ENCODE data around the gene GHDC. TPM values are rescaled to one million over a fixed set of nuclear protein-coding genes. Genes with fewer than 3 reads are reported as not detected.
"Not testable (repeated sequence)": the region's sequence is repeated elsewhere in the genome, so short reads cannot be mapped to it uniquely, and the experiment has no call there.

The GHDC gene
- total RNA-seq, 2 experiments from 2014 or later = 22.0 to 23.1 TPM

DNA sequence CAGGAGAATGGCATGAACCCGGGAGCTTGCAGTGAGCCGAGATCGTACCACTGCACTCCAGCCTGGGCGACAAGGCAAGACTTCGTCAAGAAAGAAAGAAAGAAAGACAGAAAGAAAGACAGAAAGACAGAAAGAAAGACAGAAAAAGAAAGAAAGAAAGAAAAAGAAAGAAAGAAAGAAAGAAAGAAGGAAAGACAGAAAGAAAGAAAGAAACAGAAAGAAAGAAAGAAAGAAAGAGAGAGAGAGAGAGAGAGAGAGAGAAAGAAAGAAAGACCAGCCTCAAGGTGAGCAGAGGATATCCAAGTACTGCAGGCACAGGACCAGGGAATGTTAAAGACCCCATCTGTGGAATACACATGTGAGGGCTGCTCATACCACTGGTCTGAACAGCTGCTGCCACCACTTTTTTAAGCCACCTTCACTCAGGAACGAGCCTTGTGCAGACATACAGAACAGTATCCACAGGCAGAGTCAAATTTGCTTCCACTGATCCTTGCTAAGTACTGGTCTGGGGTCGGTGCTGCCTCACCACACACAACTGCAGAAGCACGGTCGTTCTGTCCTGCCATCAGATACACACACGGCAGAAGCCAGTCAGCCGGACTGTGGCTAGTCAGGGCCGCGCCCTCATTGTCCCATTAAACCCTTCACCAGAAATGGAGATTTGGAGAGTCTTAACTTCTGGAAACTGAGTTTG lies 47.2 kb downstream of the GHDC start:
- peaks cover 8% of the 10 kb centered on the region for H3K36me3 Mint-ChIP-seq
- DNase-seq (no peak), ATAC-seq (ENCODE audit: low read depth) (no peak)
- POLR2A ChIA-PET = no interaction called here
- H3K27ac Mint-ChIP-seq = no peak overlapping the region
- peaks cover 13% of the 10 kb centered on the region for H3K4me1 Mint-ChIP-seq
- H3K4me3 Mint-ChIP-seq = no peak overlapping the region
- H3K27me3 Mint-ChIP-seq = no peaks in the 10 kb centered on the region
- no peaks in the 10 kb centered on the region for H3K9me3 Mint-ChIP-seq

DNA sequence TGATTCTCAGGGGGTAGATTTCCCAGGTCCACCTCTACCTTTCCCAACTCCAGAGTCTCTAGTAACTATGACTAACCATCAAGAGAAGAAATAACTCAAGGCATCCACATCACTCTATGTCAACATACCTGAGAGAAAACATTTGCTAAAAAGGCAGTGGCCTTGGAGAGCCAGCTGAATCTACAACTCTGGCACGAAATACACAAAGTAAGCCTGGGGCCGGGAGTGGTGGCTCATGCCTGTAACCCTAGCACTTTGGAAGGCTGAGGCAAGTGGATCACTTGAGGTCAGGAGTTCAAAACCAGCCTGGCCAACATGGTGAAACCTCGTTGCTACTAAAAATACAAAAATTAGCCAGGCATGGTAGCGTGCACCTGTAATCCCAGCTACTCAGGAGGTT lies 51.2 kb downstream of the GHDC start:
- H3K27ac Mint-ChIP-seq; ATAC-seq (ENCODE audit: low read depth); H3K4me3 Mint-ChIP-seq; H3K27me3 Mint-ChIP-seq; H3K9me3 Mint-ChIP-seq; H3K4me1 Mint-ChIP-seq; DNase-seq; POLR2A ChIA-PET: not testable (repeated sequence)
- peaks cover 14% of the 10 kb centered on the region for H3K36me3 Mint-ChIP-seq

DNA sequence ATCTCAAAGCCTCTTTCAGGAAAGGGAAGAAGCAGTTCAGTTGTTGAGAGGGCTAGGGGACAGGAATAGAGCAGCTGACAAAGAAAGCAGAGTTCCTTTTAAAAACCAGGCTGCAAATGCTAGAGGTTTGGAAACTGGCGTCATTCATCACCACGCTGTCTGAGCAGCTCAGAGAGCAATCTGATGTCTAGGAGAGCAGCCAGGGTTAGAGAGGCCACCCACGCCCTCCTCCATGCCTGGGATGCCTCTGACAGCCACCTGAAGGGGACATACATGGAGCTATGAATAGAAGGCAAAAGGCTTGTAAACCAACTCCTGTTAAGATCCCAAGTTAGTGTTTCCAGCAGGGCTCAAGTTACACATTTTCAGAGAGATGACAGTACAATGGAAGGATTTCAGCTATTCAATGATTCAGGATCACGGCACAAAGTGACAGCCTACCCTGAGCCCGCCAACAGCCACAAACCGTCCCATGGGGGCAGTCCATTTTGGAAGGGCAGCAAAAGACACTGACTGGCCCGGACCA lies 51.9 kb downstream of the GHDC start:
- Mint-ChIP-seq H3K4me3 (no peak overlapping the region), H3K4me1 (peaks cover 5% of the 10 kb centered on the region), H3K36me3 (peaks cover 12% of the 10 kb centered on the region), H3K27me3 (no peaks in the 10 kb centered on the region), H3K9me3 (no peaks in the 10 kb centered on the region), H3K27ac (no peak overlapping the region)
- POLR2A ChIA-PET = interaction anchor here (0.6 kb wide), 1 partner anchor 152 kb away, joined by 3 read pairs; no protein-coding TSS in a partner anchor
- ATAC-seq (ENCODE audit: low read depth) = no peak
- DNase-seq = no peak

DNA sequence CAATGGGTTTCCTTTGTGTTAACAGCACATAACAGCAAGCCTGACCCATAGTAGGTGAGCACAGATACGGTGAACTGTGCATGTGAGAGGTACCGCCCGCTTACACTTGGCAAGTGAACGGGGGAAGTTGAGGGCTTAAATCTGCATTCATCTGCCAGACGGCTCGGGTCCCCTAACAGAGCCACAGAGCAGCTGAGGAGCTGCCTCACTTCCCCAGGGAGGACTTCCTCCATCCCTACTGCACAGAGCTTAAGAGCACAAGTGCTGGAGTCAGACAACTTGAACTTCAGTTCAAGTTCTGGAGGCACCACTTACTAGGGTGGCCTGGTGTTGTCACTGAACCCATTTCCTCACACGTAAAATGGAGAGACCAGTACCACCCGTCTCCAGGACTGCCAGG lies 52.9 kb downstream of the GHDC start:
- Mint-ChIP-seq H3K4me1 (peaks cover 6% of the 10 kb centered on the region), H3K27me3 (no peaks in the 10 kb centered on the region), H3K9me3 (no peaks in the 10 kb centered on the region), H3K27ac (no peak overlapping the region), H3K36me3 (peaks cover 15% of the 10 kb centered on the region), H3K4me3 (no peak overlapping the region)
- POLR2A ChIA-PET = no interaction called here
- DNase-seq = no peak
- ATAC-seq (ENCODE audit: low read depth) = no peak

DNA sequence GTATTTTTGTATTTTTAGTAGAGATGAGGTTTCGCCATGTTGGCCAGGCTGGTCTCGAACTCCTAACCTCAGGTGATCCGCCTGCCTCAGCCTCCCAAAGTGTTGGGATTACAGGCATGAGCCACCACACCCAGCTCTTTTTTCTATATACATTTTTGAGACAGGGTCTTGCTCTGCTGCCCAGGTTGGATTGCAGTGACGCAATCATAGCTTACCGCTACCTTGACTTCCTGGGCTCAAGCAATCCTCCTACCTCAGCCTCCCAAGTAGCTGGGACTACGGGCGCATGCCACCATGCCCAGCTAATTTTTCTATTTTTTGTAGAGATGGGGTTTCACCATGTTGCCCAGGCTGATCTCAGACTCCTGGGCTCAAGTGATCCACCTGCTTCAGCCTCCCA lies 53.6 kb downstream of the GHDC start:
- Mint-ChIP-seq H3K4me1 (peaks cover 13% of the 10 kb centered on the region), H3K36me3 (peaks cover 18% of the 10 kb centered on the region)
- H3K9me3 Mint-ChIP-seq; H3K27me3 Mint-ChIP-seq; ATAC-seq (ENCODE audit: low read depth); H3K4me3 Mint-ChIP-seq; H3K27ac Mint-ChIP-seq; DNase-seq: not testable (repeated sequence)
- POLR2A ChIA-PET = interaction anchor here (1.1 kb wide), 1 partner anchor 13 kb away, joined by 3 read pairs; no protein-coding TSS in a partner anchor

Other genes starting within 250 kb of the GHDC start
- 10 to 100 TPM; 75.8 to 83.0 TPM for gene CNP, start 227.7 kb downstream of the GHDC start, total RNA-seq
- 10 to 100 TPM; 86.7 to 93.7 TPM for gene DNAJC7, start 177.1 kb downstream of the GHDC start, total RNA-seq
- gene NKIRAS2, start 174.4 kb downstream of the GHDC start, total RNA-seq = 10 to 100 TPM; 19.8 to 27.2 TPM
- gene C17orf113, start 143.9 kb downstream of the GHDC start, total RNA-seq = under 1 TPM; 0.53 to 0.91 TPM
- gene ZNF385C, start 96.0 kb downstream of the GHDC start, total RNA-seq = under 1 TPM; 0.40 to 0.58 TPM
- 10 to 100 TPM; 68.7 to 77.6 TPM for gene DHX58, start 81.8 kb downstream of the GHDC start, total RNA-seq
- 10 to 100 TPM; 45.1 to 46.9 TPM for gene KAT2A, start 73.1 kb downstream of the GHDC start, total RNA-seq
- under 1 TPM; 0.31 to 0.36 TPM for gene HSPB9, start 71.7 kb downstream of the GHDC start, total RNA-seq
- gene RAB5C, start 39.5 kb downstream of the GHDC start, total RNA-seq = 10 to 100 TPM; 86.7 to 90.5 TPM
- under 1 TPM in 1 of 2 experiments, not detected in 1; 0.09 TPM for gene KCNH4, start 13.4 kb downstream of the GHDC start, total RNA-seq
- not detected for gene HCRT, start 9.0 kb downstream of the GHDC start, total RNA-seq
- 100 to 1,000 TPM; 131 to 134 TPM for gene STAT5B, start 81.9 kb upstream of the GHDC start, total RNA-seq
- 100 to 1,000 TPM; 125 to 131 TPM for gene STAT5A, start 94.0 kb upstream of the GHDC start, total RNA-seq
- 100 to 1,000 TPM; 128 to 131 TPM for gene STAT3, start 193.9 kb upstream of the GHDC start, total RNA-seq
- 1 to 10 TPM; 5.1 to 5.3 TPM for gene CAVIN1, start 228.8 kb upstream of the GHDC start, total RNA-seq

Measured in activated naive CD8-positive, alpha-beta T cell treated with anti-CD3 and anti-CD28 coated beads, Interleukin-2, amount 10 ng/mL, durations not matched to agents 7 days and 5 days (primary cell).